Type B pancreatic cell (in vitro differentiated cells): ENCODE results near the gene RAPGEF1. TPM values are rescaled to one million over a fixed set of nuclear protein-coding genes. Genes with fewer than 3 reads are reported as not detected.

Experiments used
- DNase-seq: peaks from one replicate; pipeline ENCODE4 v3.0.0; 2021; ENCODE audit warnings: mixed read lengths; ENCODE audit not compliant: unreplicated experiment; ENCODE audit errors: extremely low spot score
- H3K27ac Mint-ChIP-seq: 2 replicates; pipeline ENCODE4 v1.8.0; 2021; ENCODE audit warnings: mild to moderate bottlenecking, mixed read lengths
- H3K27me3 Mint-ChIP-seq: 2 replicates; pipeline ENCODE4 v1.8.0; 2021; ENCODE audit warnings: mixed read lengths
- H3K36me3 Mint-ChIP-seq: 2 replicates; pipeline ENCODE4 v1.8.0; 2021; ENCODE audit warnings: mixed read lengths
- H3K4me1 Mint-ChIP-seq: one replicate; pipeline ENCODE4 v1.8.0; 2021; ENCODE audit warnings: mixed read lengths; ENCODE audit not compliant: unreplicated experiment
- H3K4me3 Mint-ChIP-seq: 2 replicates; pipeline ENCODE4 v1.8.0; 2021; ENCODE audit warnings: mild to moderate bottlenecking, mixed read lengths
- H3K9me3 Mint-ChIP-seq: 2 replicates; pipeline ENCODE4 v1.8.0; 2021; ENCODE audit warnings: mixed read lengths
- total RNA-seq: library from RNA; stranded (reverse); gene quantifications from 2 replicates; pipeline ENCODE4 v1.2.1, GENCODE V29; 2021; ENCODE audit warnings: low replicate concordance
- TF ChIP-seq, protein P1 (sequence below): fragments of 200-600 bp; sonication (generic); conservative IDR thresholded peaks from 2 replicates; pipeline ENCODE4 v1.5.0; 2021; ENCODE audit warnings: antibody characterized with exemption, mild to moderate bottlenecking

RAPGEF1 gene
- total RNA-seq, 1 donor from 2014 or later = 45.9 TPM

DNA sequence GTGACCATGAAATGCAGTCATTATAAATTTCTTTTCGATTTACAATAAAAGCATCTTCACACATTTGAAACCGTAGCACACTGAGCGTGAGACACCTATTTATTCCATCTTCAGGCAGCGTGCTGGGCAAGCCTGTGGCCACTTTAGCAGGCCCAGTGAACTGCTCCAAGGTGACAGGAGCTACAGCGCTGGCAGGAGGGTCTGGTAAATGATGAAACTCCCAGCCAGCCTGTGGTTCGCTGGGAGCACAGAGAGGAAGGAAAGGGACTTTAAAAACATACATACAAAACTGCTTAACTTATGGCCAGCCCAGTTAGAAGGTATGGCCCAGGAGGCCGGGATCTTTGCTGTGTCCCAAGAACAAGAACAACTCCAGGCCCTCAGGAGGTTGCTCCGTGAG is 5.1 kb downstream of the RAPGEF1 start:
- TF ChIP-seq, protein P1, sequence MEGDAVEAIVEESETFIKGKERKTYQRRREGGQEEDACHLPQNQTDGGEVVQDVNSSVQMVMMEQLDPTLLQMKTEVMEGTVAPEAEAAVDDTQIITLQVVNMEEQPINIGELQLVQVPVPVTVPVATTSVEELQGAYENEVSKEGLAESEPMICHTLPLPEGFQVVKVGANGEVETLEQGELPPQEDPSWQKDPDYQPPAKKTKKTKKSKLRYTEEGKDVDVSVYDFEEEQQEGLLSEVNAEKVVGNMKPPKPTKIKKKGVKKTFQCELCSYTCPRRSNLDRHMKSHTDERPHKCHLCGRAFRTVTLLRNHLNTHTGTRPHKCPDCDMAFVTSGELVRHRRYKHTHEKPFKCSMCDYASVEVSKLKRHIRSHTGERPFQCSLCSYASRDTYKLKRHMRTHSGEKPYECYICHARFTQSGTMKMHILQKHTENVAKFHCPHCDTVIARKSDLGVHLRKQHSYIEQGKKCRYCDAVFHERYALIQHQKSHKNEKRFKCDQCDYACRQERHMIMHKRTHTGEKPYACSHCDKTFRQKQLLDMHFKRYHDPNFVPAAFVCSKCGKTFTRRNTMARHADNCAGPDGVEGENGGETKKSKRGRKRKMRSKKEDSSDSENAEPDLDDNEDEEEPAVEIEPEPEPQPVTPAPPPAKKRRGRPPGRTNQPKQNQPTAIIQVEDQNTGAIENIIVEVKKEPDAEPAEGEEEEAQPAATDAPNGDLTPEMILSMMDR = no peak
- Mint-ChIP-seq H3K27ac (peak overlapping the region; percentile 64), H3K36me3 (peaks cover 9% of the 10 kb centered on the region), H3K9me3 (no peaks in the 10 kb centered on the region), H3K27me3 (no peaks in the 10 kb centered on the region), H3K4me3 (peak overlapping the region; percentile 32), H3K4me1 (peaks cover 64% of the 10 kb centered on the region)
- DNase-seq = no peak

DNA sequence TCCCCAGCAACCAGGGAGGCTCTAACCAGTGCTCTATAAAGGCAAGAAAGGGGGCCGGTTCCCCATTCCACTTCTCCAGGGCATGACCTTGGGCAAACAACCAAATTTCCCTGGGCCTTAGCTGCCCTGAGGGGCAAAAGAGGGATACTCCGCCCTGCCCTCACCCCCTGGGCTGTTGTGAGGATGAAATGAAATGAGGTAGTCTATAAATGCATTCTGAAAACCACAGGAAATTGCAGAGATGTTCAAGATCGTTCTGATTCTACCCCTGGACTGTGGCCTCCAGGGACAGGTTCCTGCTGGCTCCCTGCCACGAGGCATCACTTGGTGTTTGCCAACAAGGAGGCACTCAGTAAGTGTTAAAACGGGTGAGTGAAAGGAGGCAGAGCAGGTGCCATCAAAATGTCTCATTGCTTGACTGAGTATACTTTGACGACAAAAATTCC is 5.7 kb downstream of the RAPGEF1 start:
- Mint-ChIP-seq H3K36me3 (peaks cover 9% of the 10 kb centered on the region), H3K4me3 (peak overlapping the region; percentile 44), H3K27me3 (no peaks in the 10 kb centered on the region), H3K27ac (peak overlapping the region; percentile 64), H3K9me3 (no peaks in the 10 kb centered on the region), H3K4me1 (peaks cover 64% of the 10 kb centered on the region)
- no peak for DNase-seq
- TF ChIP-seq, protein P1 = no peak

DNA sequence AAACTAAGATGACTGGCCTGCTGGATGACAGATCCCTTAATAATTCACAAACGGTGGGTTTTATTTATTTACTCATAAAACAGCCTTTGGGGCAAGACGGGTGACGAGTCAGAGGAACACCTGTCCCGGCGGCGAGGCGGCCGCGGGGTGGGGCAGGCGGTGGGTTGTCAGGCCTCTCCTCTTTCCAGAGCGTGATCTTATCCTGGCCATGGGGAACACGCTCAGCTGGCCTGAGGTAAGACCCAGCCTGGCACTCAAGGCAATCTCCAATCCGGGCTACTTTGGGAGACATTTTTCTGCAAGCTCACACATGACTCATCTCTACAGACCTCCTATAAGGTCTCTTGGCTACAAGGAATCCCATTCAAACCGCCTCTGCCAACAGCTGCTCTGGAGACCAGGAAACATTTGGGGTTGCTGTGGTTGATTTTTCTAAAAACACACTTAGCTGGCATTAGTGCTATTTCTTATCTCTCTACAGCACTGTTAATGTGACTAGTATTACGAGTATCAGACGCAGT is 6.3 kb downstream of the RAPGEF1 start:
- Mint-ChIP-seq H3K4me1 (peaks cover 62% of the 10 kb centered on the region), H3K4me3 (peak overlapping the region; percentile 7), H3K27ac (peak overlapping the region; percentile 64), H3K27me3 (no peaks in the 10 kb centered on the region), H3K36me3 (peaks cover 9% of the 10 kb centered on the region), H3K9me3 (no peaks in the 10 kb centered on the region)
- no peak for DNase-seq
- TF ChIP-seq, protein P1 = no peak

DNA sequence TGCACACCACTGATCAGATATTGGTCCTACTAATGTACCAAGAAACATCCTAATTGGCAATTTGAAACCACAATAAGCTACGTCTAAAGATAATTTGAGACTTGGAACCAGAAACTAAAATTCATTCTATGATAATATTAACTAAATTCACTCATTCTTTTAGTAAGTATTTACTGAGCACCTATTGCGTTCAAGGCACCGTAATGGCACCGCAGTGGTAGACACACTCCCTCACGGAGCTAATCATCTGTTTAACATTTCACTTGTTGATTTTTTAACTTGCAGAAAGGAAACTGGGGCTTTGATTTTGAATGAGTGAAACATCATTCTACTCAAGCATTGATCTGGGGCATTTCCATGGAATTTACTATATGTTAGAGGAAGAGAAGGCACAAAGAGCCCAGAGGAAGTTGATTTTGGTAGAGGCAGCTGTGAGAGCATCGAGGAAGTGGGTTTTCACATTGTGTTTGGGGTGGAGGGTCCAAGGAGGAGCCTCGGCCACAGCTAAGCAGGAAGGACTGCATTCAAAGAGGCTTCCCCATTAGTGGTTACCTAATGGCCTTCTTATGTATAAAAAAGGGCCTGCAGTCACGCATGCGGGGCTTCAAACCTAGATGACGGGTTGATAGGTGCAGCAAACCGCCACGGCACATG is 7.1 kb downstream of the RAPGEF1 start:
- TF ChIP-seq, protein P1 = no peak
- Mint-ChIP-seq H3K4me1 (peaks cover 67% of the 10 kb centered on the region), H3K27ac (no peak overlapping the region), H3K27me3 (no peaks in the 10 kb centered on the region), H3K9me3 (no peaks in the 10 kb centered on the region), H3K36me3 (peaks cover 9% of the 10 kb centered on the region), H3K4me3 (no peak overlapping the region)
- no peak for DNase-seq

DNA sequence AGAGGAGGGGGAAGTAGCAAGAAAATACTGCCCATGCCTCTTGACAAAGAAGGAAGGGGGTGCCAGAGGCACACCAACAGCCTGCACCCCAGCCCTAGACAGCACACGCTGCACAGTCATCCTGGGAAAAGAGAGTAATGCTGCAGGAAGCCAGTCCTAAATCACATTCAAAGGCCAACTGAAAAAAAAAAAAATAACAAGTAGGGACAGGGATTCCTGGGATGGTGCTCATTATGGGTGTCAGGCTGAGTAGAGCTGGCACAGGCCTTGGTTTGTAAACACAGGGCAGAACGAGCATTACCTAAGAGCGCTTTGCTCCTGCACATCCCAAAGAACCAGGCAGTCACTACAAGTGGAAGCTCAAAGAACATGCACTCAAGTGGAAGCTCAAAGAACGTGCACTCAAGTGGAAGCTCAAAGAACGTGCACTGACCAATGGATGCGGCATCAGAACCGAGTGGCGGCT is 7.8 kb downstream of the RAPGEF1 start:
- no peak overlapping the region for H3K27ac Mint-ChIP-seq

More for the DNA sequence above, 7.8 kb downstream of the RAPGEF1 start:
- Mint-ChIP-seq H3K4me3 (no peak overlapping the region), H3K27me3 (no peaks in the 10 kb centered on the region), H3K36me3 (peaks cover 6% of the 10 kb centered on the region), H3K9me3 (no peaks in the 10 kb centered on the region), H3K4me1 (peaks cover 69% of the 10 kb centered on the region)
- TF ChIP-seq, protein P1 = no peak
- DNase-seq = no peak
